GM21381 (cell line): Measurements from ENCODE around the gene SOX9.

Experiments
- ATAC-seq: cut with Tn5 transposase; IDR thresholded peaks from one replicate; pipeline ENCODE4 v1.9.1; 2021; ENCODE audit warnings: mild to moderate bottlenecking, moderate library complexity; ENCODE audit not compliant: unreplicated experiment

SOX9 gene

GRCh38 chr17:72158895-72159885, 38.4 kb downstream of the SOX9 start:
- ATAC-seq = no peak

- no peak for ATAC-seq
Observed at GRCh38 chr17:72162569-72162968, 41.7 kb downstream of the SOX9 start.

- ATAC-seq = no peak
Observed at GRCh38 chr17:72163474-72163873, 42.7 kb downstream of the SOX9 start.

- ATAC-seq = no peak
Observed at GRCh38 chr17:72164158-72164739, 43.4 kb downstream of the SOX9 start.

GRCh38 chr17:72165192-72165866, 44.5 kb downstream of the SOX9 start:
- no peak for ATAC-seq

GRCh38 chr17:72165867-72166439, 45.1 kb downstream of the SOX9 start:
- no peak for ATAC-seq

- no peak for ATAC-seq
Observed at GRCh38 chr17:72167593-72167992, 46.8 kb downstream of the SOX9 start.

- no peak for ATAC-seq
Observed at GRCh38 chr17:72169823-72170222, 49.0 kb downstream of the SOX9 start.

GRCh38 chr17:72171703-72172667, 51.2 kb downstream of the SOX9 start:
- no peak for ATAC-seq

GRCh38 chr17:72173499-72174116, 52.8 kb downstream of the SOX9 start:
- ATAC-seq = no peak

- no peak for ATAC-seq
Observed at GRCh38 chr17:72175263-72175662, 54.4 kb downstream of the SOX9 start.
